B cell (primary cell): Measurements from ENCODE around the gene CXCL10. TPM values are rescaled to one million over a fixed set of nuclear protein-coding genes. Genes with fewer than 3 reads are reported as not detected.

Source experiments
- ATAC-seq: fragments of 200-7000 bp; cut with Tn5 transposase; one replicate; pipeline ENCODE4 v1.10.0; 2021; ENCODE audit warnings: low read depth, mild to moderate bottlenecking, moderate number of reproducible peaks, moderate library complexity
- CTCF ChIA-PET: fragments of 350-600 bp; sonication (Branson Sonifier 250); formaldehyde crosslinking; loops from one replicate; lab custom pipeline; 2021; ENCODE audit warnings: antibody characterized with exemption, inconsistent platforms; lab: Charles Lee
- POLR2A ChIA-PET: fragments of 350-600 bp; sonication (Branson Sonifier 250); formaldehyde crosslinking; loops from one replicate; lab custom pipeline; 2021; ENCODE audit warnings: antibody characterized with exemption; lab: Charles Lee
- DNase-seq: peaks from one replicate; pipeline ENCODE4 v3.0.0; 2013
- H2AFZ ChIP-seq: 2 replicates; pipeline ENCODE4 v1.6.1; 2012; ENCODE audit warnings: mild to moderate bottlenecking, low read depth, low read length; ENCODE audit not compliant: insufficient read depth, poor library complexity, severe bottlenecking
- H3K27ac ChIP-seq, 2 donors: 1 replicate in 1 of 2; 2 replicates in 1 of 2; pipeline ENCODE4 v1.5.1; 2012 to 2013; ENCODE audit warnings: low read length in 2 of 2, mild to moderate bottlenecking in 2 of 2, moderate library complexity in 1 of 2
- H3K27me3 ChIP-seq, 4 experiments: fragments of 200-600 bp in 1 of 4; sonication (generic) in 1 of 4; replicated peaks in 1 of 4; 1 replicate in 2 of 4; 2 replicates in 2 of 4; pipeline versions ENCODE4 v1.6.1 to v1.7.0; 2013 to 2016; ENCODE audit warnings: low read length in 3 of 4, mild to moderate bottlenecking in 2 of 4, mixed read lengths in 1 of 4, moderate library complexity in 1 of 4; ENCODE audit not compliant: insufficient read depth in 4 of 4, control insufficient read depth in 3 of 4; ENCODE audit errors: control extremely low read depth in 1 of 4
- H3K36me3 ChIP-seq, 2 experiments: replicated peaks in 1 of 2; 1 replicate in 1 of 2; 2 replicates in 1 of 2; pipeline versions ENCODE4 v1.6.1 to v1.7.1; 2013; ENCODE audit warnings: low read length in 1 of 2; ENCODE audit not compliant: insufficient read depth in 2 of 2, control insufficient read depth in 1 of 2; ENCODE audit errors: control extremely low read depth in 1 of 2, extremely low read depth in 1 of 2
- H3K4me1 ChIP-seq, 2 donors: fragments of 200-600 bp in 1 of 2; sonication (generic) in 1 of 2; 1 replicate in 1 of 2; 2 replicates in 1 of 2; pipeline versions ENCODE4 v1.5.1 to v1.6.1; 2013 to 2017; ENCODE audit warnings: low read length in 2 of 2; ENCODE audit not compliant: control insufficient read depth in 2 of 2, insufficient read depth in 2 of 2
- H3K4me2 ChIP-seq: replicated peaks from 2 replicates; pipeline ENCODE3; 2012; ENCODE audit warnings: mild to moderate bottlenecking, low read depth, low read length; ENCODE audit not compliant: poor library complexity, severe bottlenecking
- H3K4me3 ChIP-seq, 5 experiments: fragments of 200-600 bp in 1 of 5; sonication (generic) in 1 of 5; 1 replicate in 3 of 5; 2 replicates in 2 of 5; pipeline versions ENCODE4 v1.5.1 to v1.7.0; 2011 to 2016; ENCODE audit warnings: low read length in 4 of 5, mild to moderate bottlenecking in 4 of 5, low read depth in 2 of 5, control low read depth in 1 of 5, moderate library complexity in 1 of 5; ENCODE audit not compliant: insufficient read depth in 1 of 5; ENCODE audit errors: control extremely low read depth in 1 of 5, extremely low read depth in 1 of 5
- H3K79me2 ChIP-seq: fragments of 200-600 bp; sonication (generic); one replicate; pipeline ENCODE4 v1.6.0; 2016; ENCODE audit warnings: low read length; ENCODE audit not compliant: control insufficient read depth, insufficient read depth
- H3K9ac ChIP-seq: fragments of 200-600 bp; sonication (generic); 2 replicates; pipeline ENCODE4 v1.6.1; 2017; ENCODE audit warnings: mild to moderate bottlenecking, low read length, moderate library complexity
- H3K9me3 ChIP-seq, 3 donors: one replicate each; pipeline versions ENCODE4 v1.6.1 to v1.7.1; 2013; ENCODE audit warnings: low read length in 2 of 3; ENCODE audit not compliant: control insufficient read depth in 2 of 3, insufficient read depth in 1 of 3; ENCODE audit errors: control extremely low read depth in 1 of 3
- H4K20me1 ChIP-seq: 2 replicates; pipeline ENCODE4 v1.6.0; 2012; ENCODE audit warnings: mild to moderate bottlenecking, low read length; ENCODE audit not compliant: insufficient read depth, control insufficient read depth, poor library complexity, severe bottlenecking
- H3K27ac Mint-ChIP-seq: one replicate; pipeline ENCODE4 v1.8.0; 2021; ENCODE audit warnings: mixed read lengths
- H3K27me3 Mint-ChIP-seq: one replicate; pipeline ENCODE4 v1.8.0; 2021; ENCODE audit warnings: mixed read lengths
- H3K4me1 Mint-ChIP-seq: one replicate; pipeline ENCODE4 v1.8.0; 2021; ENCODE audit warnings: mixed read lengths
- H3K4me3 Mint-ChIP-seq: one replicate; pipeline ENCODE4 v1.8.0; 2021; ENCODE audit warnings: mixed read lengths
- H3K9me3 Mint-ChIP-seq: one replicate; pipeline ENCODE4 v1.8.0; 2022; ENCODE audit warnings: mixed read lengths; ENCODE audit not compliant: insufficient read depth
- EZH2 ChIP-seq: IDR thresholded peaks from 2 replicates; pipeline ENCODE4 v1.6.1; 2012; ENCODE audit warnings: borderline replicate concordance, low read depth, mild to moderate bottlenecking, moderate library complexity, low read length; ENCODE audit not compliant: insufficient read depth, poor library complexity, severe bottlenecking
- WGBS: methylation state at CpG from one replicate; pipeline ENCODE4 v1.1.5; 2013; ENCODE audit warnings: missing lambda C conversion rate; ENCODE audit not compliant: insufficient coverage; 5-methylcytosine and 5-hydroxymethylcytosine counted together
- intact Hi-C: fragments of 100-400 bp; cut with micrococcal nuclease; formaldehyde crosslinking; loops from one replicate; pipeline ENCODE4 v1.10.0; 2022
- polyA plus RNA-seq: library from polyadenylated mRNA; depleted of rRNA; stranded (reverse); fragments of >200 nt; gene quantifications from 2 replicates; pipeline ENCODE4 v1.2.3, GENCODE V29; 2012
- total RNA-seq, 2 donors: library from RNA; stranded (reverse); fragments of 120-200 nt in 1 of 2; gene quantifications; 1 replicate in 1 of 2; 2 replicates in 1 of 2; pipeline versions ENCODE4 v1.2.3 to v1.2.4, GENCODE V29; 2013 to 2022
- TF ChIP-seq, protein P1 (sequence below): fragments of 200-600 bp; IDR thresholded peaks from one replicate; pipeline ENCODE4 v1.8.0; 2022; ENCODE audit warnings: antibody characterized with exemption, mild to moderate bottlenecking

Gene CXCL10
- total and polyA plus RNA-seq, 2 donors (not counting 1 experiment from before 2014, with no cell fraction given): 0.07 TPM; not detected in 1

DNA sequence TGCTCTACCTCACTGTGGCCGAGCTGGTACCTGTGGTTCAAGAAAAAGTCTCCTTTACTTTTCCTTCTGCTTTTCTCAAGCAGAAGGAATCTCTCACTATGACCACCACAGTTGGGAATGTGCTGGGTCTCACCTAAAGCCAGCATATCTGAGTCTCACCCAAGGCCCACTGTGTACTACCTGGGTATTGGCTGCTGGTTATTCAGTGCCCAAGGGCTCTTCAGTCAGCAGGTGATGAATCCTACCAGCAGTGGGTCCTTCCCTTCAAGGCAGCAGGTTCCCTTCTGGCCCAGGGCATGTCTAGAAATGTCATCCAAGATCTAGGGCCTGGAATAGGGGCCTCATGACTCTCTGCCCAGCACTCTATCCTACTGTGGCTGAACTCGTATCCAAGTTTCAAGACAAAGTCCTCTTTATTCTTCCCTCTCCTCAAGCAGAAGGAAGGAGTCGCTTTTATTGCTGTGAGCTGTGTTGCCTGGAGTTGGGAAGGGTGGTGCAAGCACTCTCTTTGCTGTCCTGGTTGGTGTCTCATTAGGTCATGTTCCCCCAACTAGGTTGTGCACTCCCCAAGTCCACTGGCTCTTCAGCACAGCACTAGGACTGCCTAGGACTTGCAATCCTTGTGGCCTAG lies 6.1 kb downstream of the CXCL10 start:
- Histone ChIP-seq H3K4me2 (no peak overlapping the region), H3K27ac (no peak overlapping the region), H3K9ac (no peak overlapping the region), H3K79me2 (no peaks in the 10 kb centered on the region), H3K4me1 (peaks cover 12 to 17% of the 10 kb centered on the region in 2 donors), H2AFZ (no peak overlapping the region), H3K36me3 (no peaks in the 10 kb centered on the region), H3K27me3 (no peaks in the 10 kb centered on the region), H4K20me1 (no peaks in the 10 kb centered on the region), H3K9me3 (no peaks in the 10 kb centered on the region), H3K4me3 (no peak overlapping the region)
- ATAC-seq: no peak
- CTCF ChIA-PET: no interaction called here
- no peak for DNase-seq
- POLR2A ChIA-PET: no interaction called here
- TF ChIP-seq, protein P1, sequence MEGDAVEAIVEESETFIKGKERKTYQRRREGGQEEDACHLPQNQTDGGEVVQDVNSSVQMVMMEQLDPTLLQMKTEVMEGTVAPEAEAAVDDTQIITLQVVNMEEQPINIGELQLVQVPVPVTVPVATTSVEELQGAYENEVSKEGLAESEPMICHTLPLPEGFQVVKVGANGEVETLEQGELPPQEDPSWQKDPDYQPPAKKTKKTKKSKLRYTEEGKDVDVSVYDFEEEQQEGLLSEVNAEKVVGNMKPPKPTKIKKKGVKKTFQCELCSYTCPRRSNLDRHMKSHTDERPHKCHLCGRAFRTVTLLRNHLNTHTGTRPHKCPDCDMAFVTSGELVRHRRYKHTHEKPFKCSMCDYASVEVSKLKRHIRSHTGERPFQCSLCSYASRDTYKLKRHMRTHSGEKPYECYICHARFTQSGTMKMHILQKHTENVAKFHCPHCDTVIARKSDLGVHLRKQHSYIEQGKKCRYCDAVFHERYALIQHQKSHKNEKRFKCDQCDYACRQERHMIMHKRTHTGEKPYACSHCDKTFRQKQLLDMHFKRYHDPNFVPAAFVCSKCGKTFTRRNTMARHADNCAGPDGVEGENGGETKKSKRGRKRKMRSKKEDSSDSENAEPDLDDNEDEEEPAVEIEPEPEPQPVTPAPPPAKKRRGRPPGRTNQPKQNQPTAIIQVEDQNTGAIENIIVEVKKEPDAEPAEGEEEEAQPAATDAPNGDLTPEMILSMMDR: no peak
- TF ChIP-seq EZH2: no peak
- intact Hi-C loops: no loop called here
- Mint-ChIP-seq H3K4me3 (no peak overlapping the region), H3K27ac (no peak overlapping the region), H3K9me3 (peaks cover 2% of the 10 kb centered on the region), H3K27me3 (no peaks in the 10 kb centered on the region), H3K4me1 (peaks cover 29% of the 10 kb centered on the region)
- 100% methylated on average over 1 of the region's 3 CpGs for WGBS

DNA sequence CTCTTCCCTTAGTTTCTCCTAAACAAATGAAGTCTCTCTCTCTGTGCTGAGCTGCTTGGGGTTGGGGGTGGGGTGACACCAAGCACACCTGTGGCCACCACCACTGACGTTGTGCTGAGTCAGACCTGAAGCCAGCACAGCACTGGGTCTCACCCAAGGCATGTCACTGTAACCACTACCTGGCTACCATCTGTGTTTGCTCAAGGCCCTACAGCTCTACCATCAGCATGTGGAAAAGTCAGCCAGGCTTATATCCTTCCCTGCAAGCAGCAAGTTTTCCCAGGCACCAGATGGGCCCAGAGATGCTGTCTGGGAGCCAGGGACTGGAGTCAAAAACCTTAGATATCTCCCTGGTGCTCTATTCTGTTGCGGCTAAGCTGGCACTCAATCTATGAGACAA lies 6.9 kb downstream of the CXCL10 start:
- Mint-ChIP-seq H3K4me1 (peaks cover 30% of the 10 kb centered on the region), H3K9me3 (peaks cover 2% of the 10 kb centered on the region), H3K27ac (no peak overlapping the region), H3K4me3 (no peak overlapping the region), H3K27me3 (no peaks in the 10 kb centered on the region)
- intact Hi-C loops: no loop called here
- peaks cover 19 to 23% of the 10 kb centered on the region in 2 donors for H3K4me1 ChIP-seq
- ChIA-PET POLR2A (no interaction called here), CTCF (interaction anchor here (3.4 kb wide), 1 partner anchor 21 kb away, joined by 14 read pairs; no protein-coding TSS in a partner anchor)
- TF ChIP-seq, protein P1: no peak
- TF ChIP-seq EZH2: no peak
- H3K9me3 ChIP-seq: no peaks in the 10 kb centered on the region
- H3K27ac ChIP-seq: no peak overlapping the region
- H2AFZ ChIP-seq: no peak overlapping the region
- H4K20me1 ChIP-seq: no peaks in the 10 kb centered on the region
- H3K9ac ChIP-seq: no peak overlapping the region
- no peaks in the 10 kb centered on the region for H3K27me3 ChIP-seq
- WGBS: 75% methylated on average over 2 of the region's 2 CpGs
- no peaks in the 10 kb centered on the region for H3K79me2 ChIP-seq
- ATAC-seq (no peak), DNase-seq (no peak)
- H3K36me3 ChIP-seq: no peaks in the 10 kb centered on the region
- no peak overlapping the region for H3K4me3 ChIP-seq
- H3K4me2 ChIP-seq: no peak overlapping the region
